GM18499 (cell line): Measurements from ENCODE around the gene GALNT4.

ENCODE experiments used
- ATAC-seq: cut with Tn5 transposase; IDR thresholded peaks from one replicate; pipeline ENCODE4 v1.9.1; 2021; ENCODE audit warnings: moderate number of reproducible peaks; ENCODE audit not compliant: insufficient read depth, unreplicated experiment

GALNT4 gene

DNA sequence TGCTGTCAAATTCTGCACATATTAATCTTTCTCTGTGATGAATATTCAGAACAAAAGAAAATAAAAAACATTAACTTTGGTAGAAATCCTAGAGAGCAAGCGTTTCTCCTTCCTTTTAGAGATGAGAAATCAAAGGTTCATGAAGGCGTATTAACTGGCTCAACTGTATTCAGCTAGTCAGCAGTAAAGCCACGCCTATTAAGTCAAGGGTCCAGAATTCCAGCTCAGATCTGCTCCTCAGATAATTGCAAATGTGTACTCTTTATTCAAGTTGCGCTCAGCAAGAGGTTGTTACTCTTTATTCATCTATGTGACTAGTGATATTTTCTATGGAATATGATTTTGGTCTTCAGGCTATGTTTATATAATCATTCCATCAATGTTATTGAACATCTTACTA is 14.3 kb upstream of the GALNT4 start:
- no peak for ATAC-seq

DNA sequence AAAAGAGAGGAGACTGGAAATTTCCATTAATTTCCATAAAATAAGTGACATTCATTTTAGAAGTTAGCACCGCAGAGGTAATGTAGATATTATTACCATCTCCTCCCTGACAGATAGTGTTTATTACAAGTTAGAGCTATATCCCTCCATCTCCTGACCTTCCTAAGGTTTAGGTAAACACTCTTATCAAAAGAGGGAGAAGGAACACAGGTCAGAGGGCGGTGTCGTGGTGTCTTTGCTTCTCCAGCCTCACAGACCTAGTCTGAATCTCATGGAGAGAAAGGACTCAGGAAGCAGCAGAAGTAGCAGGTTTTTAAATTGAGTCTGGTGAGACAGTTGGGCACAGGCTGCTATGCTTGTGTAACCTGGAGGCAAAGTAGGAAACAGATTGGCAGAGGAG is 12.8 kb upstream of the GALNT4 start:
- no peak for ATAC-seq

DNA sequence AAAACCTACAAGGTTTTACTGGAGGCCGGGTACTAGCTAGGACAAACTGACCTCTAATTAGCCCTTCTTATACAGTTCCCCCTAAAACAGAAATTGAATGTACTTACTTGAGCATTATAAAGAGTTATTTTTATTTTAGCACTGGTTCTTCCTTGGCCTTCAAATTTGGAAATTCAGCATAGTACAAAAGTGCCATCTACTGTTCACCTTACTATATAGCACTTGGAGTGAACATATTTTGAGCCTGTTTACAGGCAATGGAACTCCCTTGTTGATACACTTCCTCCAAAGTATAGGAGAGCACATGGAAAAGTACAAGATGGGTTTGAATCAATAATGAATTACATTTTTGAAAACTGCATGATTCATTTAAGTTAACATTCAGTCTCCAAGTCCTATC is 5.1 kb upstream of the GALNT4 start:
- no peak for ATAC-seq

DNA sequence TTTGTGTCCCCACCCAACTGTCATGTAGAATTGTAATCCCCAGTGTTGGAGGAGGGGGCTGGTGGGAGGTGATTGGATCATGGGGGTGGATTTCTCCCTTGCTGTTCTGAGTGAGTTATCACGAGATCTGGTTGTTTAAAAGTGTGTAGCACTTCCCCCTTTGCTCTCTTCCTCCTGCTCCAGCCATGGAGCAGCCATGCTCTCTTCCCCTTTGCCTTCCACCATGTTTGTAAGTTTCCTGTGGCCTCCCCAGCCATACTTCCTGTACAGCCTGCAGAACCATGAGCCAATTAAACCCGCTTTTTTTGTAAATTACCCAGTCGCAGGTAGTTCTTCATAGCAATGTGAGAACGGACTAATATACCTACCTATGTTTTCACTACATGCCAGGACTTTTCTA is 3.8 kb upstream of the GALNT4 start:
- no peak for ATAC-seq

DNA sequence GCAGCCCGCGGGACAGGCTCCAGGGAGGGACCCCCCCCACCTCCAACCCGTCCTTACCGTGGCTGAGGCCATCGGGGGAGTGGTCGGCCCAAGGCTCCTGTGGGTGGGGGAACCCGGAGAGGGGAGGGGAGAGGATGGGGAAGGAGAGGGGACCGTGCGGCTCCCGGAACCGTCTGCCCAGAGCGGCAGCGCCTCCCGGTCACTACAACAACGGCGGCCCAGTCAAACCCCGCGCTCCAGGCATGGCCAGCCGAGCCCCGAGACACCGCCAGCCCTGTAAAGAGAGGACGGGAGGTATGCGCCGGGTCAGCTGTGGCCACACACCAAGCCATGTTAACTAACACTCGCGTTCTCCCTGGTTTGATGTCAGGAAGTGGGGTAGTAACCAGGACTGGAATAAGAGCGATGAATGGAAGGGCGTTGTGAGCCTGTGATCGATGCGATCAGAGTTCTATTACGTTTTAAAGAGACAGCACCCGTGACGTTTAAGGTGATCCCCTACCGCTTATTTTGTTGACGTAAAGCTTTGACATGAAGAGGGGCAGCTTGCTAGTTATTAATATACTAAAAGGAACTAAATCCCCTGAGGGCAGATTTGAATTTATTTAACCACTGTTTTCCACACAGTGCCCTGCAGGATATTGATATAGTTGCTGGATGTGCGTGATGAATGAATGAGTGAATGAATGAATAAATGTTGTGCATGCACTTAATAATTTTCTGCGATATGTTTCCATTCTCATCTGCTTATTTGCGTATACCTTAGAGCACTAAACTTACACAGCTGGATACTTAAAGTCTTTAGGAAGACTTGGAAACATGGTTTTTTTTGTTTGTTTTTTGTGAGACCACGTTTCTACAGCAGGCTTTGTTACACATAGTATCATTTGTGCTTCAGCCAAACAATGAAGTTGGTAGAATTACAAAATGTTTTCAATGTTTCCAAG is 1.5 kb upstream of the GALNT4 start, which contains the start of gene POC1B:
TSS of gene POC1B (minus strand) at position 224 of the 947 bp plus-strand sequence. CDS start at position 72, 152 bp downstream.
- peak; percentile 44 for ATAC-seq

DNA sequence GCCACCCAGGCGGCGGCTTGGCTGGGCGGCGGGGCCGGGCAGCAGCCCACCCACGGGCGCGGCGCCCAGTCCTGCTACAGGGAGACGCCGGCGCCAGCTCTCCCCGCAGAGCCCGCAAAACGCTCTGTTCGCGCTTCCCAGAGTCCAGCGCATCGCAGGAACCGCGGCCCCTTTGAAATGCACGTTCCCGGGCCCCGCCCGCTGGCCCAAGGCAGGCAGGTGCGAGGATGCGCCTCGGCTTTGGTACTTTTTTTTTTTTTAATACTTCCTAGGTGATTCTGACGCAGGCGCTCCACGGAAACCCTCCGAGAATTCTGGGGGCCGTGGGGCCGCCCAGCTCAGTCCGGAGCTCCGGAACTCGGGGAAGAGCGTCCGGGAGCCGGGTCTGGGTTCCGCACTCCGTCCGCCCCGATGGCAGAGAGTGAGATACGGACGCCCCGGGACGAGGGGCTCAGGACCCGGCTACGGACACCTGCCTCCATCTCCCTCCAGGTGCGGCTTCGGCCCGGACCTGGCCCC is 768 bp upstream of the GALNT4 start:
- peak; percentile 16 for ATAC-seq

DNA sequence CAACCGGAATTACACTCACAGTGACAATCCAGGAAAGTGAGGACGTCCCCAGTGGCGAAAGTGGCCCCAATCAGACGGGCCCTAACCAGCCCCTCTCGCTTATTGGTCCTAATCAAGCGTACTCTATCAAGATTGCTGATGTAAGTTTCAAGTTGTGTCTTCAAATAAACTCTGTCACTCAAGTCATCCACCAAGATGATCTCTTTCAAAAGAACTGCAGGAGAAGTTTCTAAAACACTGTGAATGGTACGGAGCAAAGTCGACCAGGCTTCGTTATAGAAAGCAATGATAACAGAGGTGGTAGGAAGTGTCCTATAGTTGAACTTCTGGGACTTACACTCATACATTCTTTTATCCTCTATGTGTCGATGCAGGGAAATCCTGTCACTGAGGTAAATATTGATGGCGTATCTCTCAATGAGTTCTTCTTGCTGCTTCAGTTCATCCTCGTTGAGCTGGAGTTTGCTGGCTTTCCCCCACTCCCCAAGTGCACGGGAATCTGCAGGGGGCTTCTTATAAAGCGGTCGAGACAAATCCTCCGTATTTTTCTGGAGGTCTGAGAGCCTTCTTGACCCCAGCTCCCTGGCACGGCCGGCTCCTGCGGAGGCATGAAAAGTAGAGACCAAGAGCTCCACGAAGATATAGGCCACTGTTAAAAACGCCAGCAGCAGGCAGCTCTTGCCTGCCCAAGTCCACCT is 604 bp downstream of the GALNT4 start:
- no peak for ATAC-seq

DNA sequence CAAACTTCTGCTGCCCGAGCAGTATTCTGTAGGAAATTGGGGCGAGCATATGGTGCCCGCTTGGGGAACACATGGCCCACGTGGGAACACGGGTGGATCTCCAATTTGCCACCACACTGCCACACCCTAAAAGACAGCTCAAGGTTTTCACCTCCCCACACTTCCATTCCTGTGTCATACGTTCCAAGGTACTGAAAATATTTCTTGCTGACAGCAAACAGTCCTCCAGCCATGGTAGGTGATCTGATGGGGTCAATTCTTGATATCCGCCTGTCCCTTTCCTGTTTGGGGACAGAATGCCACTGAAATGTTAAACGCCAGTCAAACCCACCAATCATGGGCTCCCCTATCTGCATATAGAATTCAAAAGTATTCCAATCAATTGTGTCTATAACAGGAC is 1.2 kb downstream of the GALNT4 start:
- no peak for ATAC-seq

DNA sequence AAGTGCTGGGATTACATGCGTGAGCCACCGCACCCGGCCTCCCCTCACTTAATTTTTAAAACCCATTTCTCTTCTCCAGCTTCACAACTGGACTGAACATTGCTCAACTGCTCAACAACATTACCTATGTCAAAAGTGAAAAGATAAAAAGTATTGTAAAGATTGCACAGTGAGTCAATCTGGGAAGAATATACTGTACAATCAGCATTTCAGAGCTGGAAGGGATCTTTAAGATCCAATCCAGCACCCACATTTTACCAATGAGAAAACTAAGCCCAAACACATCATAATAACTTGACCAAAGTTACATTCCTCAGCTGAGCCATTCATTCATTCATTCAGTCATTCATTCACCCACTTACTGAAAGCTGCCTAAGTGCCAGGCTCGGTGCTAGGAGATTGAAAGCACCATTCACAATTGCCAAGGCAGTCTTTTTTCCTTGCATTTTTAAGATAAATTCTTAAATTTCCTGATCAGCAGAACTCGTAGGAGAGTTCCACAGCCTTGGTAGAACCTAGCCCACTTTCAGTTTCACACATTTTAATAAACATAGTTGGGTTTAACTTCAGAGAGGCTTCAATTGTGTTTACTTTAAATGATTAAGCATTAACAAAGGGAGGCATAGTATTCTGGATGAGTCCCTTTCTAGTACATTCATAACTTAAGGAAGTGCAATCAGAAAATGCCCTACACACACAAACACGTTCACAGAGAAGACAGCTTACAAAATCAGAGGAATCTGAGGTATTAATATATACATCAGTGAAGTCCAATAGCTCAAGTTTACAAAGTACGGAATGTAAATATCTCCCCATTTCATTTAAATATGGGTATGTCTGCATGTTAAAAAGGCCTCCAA is 3.0 kb downstream of the GALNT4 start:
- ATAC-seq = no peak

DNA sequence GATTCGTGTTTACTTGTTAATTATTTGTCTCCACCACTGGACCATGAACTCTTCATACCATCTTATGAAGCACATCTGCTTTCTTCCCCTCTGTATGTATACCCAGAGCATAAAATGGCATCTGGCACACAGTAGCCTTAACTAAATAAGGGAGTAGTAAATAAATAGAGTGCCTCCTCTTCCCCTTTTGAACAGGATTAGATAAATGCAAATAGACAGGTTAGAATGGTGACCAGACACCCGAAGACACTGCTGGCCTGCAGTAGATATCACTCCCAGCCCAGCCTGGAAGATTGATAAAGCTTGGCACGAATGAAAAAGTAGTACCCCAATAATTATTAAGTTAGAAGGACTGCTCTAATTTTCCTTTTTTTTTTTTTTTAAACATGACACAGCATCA is 6.9 kb downstream of the GALNT4 start:
- no peak for ATAC-seq

DNA sequence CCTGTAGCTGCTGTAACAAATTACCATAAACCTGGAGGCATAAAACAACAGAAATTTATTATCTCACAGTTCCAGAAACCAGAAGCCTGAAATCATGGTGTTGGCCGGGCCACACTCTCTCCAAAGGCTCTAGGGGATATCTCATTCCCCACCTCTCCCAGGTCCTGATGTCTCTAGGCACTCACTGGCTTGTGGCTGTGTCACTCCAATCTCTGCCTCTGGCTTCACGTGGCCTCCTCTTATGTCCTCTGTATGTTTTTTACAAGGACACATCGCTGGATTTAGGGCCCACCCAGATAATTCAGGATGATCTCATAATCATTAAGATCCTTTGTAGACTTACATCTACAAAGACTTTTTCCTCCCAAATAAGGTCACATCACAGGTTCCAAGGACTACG is 8.0 kb downstream of the GALNT4 start:
- no peak for ATAC-seq

DNA sequence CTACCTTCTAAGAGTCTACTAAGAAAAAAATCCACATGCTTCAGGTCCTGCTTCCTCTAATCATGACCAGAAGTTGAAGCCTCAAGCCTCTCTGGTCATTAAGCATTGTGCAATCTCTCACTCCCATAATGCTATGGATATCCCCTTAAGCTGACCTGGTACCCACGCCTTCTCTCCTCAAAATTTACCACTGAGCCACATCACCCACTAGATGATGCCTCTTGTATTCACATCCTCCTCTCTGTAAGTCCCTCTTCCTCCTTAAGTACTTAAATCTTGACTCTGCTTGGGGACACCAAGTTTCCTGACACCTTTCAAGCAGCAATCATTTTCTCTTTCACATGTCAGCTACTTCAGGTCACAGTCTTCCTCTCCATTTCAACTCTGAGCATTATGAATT is 9.8 kb downstream of the GALNT4 start:
- ATAC-seq = peak; percentile 56

DNA sequence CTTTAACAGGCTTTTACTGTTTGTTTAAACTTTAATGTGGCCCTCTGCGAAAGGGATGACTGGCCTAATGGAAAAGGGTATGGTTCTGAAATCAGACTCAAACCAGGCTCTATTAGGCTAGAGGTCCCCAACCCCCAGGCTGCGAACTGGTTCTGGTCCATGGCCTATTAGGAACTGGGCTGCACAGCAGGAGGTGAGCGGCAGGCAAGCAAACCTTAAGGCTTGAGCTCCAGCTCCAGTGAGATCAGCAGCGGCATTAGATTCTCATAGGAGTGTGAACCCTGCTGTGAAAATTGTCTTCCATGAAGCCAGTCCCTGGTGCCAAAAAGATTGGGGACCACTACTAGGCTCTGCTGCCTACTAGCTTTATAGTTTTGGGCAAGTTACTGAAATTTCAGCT is 11.1 kb downstream of the GALNT4 start:
- ATAC-seq = no peak

DNA sequence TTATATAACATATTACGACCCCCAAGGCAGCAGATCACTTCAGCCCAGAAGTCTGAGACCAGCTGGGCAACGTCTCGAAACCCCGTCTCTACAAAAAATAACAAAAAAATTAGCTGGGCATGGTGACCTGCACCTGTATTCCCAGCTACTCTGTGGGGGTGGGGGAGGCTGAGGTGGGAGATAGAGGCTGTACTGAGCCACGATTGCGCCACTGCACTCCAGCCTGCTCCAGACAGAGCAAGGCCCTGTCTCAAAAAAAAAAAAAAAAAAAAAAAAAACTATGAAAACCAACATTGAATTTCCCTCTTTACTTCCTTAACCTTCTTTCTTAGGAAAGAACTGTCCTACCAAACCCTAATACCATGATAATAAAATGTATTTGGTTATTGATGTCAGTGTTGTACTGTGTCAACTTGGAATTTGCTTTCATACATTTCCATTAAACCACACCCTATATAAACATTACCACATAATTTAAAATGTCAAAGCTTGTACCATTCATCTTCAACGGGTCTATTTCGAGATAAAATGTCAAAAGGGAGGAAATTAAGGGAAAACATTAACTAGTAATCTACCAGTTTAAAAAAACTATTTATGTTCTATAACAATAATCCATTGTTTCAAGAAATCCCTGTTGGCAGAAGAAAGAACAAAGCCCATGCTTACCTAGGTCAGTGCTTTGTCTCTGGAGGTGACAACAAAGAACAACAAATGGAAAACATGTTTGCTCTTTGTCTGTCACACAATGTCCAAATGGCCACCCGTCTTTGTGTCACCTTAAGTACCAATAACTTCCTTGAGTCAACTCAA is 17.4 kb downstream of the GALNT4 start:
- no peak for ATAC-seq

DNA sequence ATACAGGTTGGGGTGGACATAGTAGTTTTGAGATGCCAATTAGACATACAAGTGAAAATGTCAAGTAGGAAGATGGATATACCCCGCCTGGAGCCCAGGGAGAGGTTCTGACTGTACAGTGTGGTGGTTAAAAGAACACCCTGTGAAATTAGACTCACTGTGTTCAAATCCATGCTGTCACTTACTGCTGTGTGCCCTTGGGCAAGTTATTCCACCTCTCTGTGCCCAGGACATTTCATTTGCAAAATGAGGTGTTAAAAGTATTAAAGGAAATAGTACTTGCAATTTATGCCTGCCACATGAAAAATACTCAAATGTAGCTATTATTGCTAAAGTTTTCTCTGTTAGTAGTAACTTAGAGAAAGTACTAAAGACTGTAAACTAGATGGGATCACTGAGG is 18.5 kb downstream of the GALNT4 start:
- no peak for ATAC-seq

DNA sequence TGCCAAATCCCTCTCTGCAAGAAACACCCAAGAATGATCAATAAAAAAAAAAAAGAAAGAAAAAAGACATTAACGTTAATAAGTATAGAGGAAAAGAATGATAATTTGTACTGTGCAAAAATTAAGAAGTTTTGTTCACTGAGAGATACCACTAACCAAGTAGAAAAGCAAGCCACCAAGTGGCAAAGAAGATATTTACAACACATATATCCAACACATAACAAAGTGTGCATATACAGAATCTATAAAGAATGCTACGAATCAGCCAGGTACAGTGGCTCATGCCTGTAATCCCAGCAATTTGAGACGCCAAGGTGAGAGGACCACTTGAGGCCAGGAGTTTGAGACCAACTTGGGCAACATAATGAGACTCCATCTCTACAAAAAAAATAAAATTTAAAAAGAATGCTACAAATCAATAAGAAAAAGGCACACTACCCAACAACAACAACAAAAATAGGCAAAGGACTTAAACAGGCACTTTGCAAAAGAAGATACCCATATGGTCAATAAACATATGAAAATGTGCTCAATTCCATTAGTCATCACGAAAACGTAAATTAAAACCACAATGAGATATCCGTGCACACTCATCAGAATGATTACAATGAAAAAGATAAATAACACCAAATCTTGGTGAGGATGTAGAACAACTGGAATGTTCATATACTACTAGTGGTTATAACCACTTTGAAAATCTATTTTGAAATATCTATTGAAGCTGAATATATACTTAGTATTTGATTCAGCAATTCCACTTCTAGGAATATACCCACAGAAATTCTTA is 19.8 kb downstream of the GALNT4 start:
- ATAC-seq = no peak

DNA sequence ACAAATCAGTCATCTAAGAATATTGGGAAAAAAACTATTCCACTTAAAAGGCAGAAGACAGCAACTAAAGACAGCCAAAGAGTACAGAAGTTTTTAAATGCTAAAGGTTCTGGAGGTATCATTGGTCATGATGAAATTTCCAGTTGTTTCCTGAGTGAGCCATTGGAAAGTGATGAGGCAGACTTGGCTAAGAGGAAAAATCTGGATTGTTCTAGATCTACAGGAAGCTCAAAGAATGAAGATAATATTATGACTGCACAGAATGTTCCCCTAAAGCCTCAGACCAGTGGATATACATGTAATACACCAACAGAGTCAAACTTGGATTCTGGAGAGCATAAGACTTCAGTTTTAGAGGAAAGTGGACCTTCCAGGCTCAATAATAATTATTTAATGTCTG is 22.8 kb downstream of the GALNT4 start:
- no peak for ATAC-seq

DNA sequence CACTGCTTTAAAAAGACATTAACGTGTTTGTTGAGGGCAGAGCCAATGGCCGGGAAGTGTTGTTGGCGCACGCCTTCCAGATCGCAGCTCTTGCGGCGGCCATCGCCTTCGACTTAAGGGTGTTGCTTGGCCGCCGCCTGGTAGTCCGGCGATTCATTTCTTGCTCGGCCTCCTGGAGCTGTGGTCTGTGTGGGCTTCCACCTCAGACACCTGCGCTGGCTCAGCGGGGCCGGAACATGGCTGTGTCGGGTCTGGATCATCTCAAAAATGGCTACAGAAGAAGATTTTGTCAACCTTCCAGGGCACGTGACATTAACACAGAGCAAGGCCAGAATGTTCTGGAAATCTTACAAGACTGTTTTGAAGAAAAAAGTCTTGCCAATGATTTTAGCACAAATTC is 24.7 kb downstream of the GALNT4 start:
- ATAC-seq = no peak

DNA sequence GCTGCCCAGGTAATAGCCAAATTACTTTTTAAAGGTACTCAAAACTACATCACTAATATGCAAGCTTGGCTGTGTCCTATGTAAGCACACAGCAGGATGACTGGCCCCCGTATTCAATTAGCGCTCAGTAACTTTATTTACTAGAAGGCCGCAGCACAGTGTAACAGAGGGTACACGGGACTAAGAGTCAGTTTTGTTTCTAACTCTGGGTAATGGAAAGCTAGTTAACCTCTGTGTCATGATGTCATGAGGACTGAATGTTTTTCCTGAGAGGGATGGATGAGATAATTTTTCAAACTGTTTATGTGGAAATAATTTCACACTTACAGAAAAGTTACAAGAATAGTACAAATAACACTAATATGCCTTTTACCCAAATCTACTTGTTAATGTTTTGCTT is 27.1 kb downstream of the GALNT4 start:
- no peak for ATAC-seq
